GM11168 (cell line): ENCODE results near the gene DDX43.
"Not testable (repeated sequence)": the region's sequence is repeated elsewhere in the genome, so short reads cannot be mapped to it uniquely, and the experiment has no call there.

ENCODE experiments used
- in situ Hi-C: fragments of 300-500 bp; cut with MboI; formaldehyde crosslinking; loops from one replicate; pipeline ENCODE4 v1.12.0; 2022; ENCODE audit warnings: low sequenced_read_pairs; ENCODE audit not compliant: unreplicated experiment

The DDX43 gene

DNA sequence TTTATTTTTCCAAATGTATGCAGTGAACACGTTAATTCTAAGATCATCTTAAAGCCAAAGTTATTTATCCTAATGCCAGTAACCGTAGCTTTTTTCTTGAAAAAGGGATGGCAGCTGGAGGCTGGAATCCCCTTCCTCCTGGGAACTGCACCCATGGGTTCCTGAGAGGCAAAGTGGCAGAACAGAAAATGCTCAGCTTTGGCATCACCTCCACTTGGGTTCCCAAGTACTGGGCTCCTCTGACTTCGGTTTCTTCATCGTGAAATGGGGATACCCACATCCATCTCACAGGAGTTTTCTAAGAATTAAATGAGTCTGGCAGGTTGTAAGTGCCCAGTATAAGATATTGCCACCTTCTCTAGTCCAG lies 6.2 kb upstream of the DDX43 start:
- in situ Hi-C loops, result no loop called here

DNA sequence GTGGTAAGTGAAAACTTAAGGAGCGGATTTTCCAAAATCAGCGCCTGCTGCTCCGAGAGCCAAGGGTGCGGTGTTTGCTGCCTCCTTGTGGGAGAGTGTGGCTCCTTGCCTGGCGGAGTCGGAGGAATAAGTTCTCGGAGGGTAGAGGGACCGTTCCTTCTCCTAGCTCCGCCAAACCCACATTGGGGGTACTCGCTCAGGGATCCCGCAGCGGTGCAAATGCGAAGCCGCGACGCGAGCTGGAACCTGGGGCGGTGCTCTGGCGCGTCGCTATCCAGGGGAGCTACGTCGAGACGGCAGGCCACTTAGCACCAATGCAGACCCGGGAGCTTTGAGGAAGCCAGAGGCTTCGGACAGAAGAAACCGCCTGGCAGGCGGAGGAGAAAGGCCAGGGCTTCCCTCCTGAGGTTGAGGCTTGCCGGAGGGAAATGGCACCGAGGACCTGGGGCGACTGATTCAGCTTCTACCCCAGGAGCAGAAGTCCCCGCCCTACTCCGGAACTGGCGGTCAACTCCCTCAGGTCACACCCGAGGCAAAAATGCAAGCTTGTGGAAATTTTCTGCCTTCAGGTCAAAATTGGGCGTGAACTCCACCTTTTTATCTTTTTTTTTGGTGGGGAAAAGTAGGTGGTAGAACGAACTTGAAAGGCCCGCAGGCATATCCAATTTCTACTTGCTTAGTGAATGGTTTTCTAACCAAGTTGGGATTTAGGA lies 5.7 kb upstream of the DDX43 start:
- in situ Hi-C loops, result no loop called here

GRCh38 chr6:73389854-73390253 lies 4.8 kb upstream of the DDX43 start:
- in situ Hi-C loops, result no loop called here

GRCh38 chr6:73391675-73392074 lies 3.0 kb upstream of the DDX43 start:
- in situ Hi-C loops, result no loop called here

GRCh38 chr6:73392188-73392587 lies 2.4 kb upstream of the DDX43 start:
- in situ Hi-C loops, result not testable (repeated sequence)

DNA sequence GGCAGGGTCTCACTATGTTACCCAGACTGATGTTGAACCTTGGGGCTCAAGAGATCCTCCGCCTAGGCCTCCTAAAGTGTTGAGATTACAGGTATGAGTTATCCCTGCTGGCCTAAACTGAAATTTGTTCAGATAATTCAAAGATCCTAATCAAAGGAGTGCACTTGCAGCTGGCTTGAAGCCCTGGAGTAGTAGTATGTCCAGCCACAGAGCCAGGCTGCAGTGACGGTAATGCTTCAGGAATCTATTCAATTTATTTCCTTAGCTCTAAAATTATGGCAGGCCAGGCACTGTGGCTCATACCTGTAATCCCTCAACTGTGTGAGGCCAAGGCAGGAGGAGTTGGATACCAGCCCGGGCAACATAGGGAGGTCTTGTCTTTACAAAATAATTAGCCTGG lies 1.4 kb upstream of the DDX43 start:
- in situ Hi-C loops, result no loop called here

DNA sequence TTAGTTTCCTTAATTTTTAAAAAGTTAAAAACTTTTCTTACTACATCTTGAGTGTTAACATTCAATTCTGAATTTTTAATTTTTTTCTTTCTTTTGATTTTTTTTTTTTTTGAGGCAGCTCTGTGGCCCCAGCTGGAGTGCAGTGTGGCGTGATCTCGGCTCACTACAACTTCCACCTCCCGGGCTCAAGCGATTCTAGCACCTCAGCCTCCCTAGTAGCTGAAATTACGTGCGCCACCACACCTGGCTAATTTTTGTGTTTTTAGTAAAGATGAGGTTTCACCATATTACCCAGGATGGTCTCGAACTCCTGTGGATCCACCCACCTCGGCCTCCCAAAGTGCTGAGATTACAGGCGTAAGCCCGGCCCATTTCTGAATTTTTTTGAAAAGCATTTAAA lies 1.2 kb downstream of the DDX43 start:
- in situ Hi-C loops, result no loop called here

DNA sequence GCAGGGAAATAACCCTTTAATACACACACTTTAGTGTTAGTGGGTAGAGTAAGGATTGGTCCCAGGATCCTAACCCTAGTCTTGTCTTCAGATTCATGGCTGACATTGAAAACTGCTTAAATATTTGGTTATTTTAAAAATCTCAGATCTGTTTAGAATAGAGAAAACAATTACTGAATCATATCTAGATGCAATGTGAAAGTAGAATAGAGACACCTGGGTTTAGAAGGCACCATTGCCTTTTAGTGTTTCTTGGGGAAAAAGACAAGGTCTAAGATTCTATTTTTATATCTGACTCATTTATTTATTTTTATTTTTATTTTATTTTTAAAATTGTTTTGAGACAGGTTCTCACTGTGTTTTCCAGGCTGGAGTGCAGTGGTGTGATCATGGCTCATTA lies 6.0 kb downstream of the DDX43 start:
- in situ Hi-C loops, result no loop called here

GRCh38 chr6:73409395-73409794 lies 14.8 kb downstream of the DDX43 start:
- in situ Hi-C loops, result no loop called here

DNA sequence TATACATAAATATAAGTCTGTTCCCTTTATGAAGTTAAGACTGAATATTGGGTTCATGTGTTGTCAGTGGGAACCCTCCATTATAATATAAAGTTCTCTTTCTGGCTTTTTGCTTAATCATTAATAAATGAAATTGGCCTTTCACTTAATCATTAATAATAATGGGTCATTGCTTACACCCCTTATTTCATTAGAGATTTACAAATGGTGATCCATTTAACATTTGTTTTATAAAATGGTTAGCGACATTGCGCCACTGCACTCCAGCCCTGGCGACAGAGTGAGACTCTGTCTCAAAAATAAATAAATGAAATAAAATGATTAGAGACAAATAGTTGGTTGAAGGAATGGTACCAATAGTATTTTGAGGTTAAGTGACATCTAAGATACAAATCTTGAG lies 18.5 kb downstream of the DDX43 start:
- in situ Hi-C loops, result no loop called here

GRCh38 chr6:73418081-73418741 lies 23.6 kb downstream of the DDX43 start:
- in situ Hi-C loops, result no loop called here

DNA sequence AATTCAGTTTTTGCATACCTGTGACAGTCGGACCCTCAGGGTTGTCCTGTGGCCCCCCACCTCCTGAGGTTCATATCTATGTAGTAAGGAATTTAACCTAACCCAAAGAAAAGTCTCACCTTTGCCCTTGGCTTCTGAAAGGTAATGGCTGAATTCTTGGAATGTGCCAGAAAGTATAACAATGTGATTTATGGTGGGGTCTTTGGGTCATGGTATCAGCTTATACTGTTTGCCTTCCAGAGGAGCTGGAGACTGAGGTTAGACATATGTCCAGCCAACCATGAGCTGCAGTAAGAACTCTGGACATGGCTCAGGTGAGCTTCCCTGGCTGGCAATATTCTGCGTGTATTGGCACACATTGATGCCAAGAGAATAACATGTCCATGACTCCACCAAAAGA lies 26.9 kb downstream of the DDX43 start:
- in situ Hi-C loops, result no loop called here

GRCh38 chr6:73435236-73435635 lies 40.6 kb downstream of the DDX43 start:
- in situ Hi-C loops, result no loop called here

GRCh38 chr6:73443555-73443954 lies 48.9 kb downstream of the DDX43 start:
- in situ Hi-C loops, result no loop called here

GRCh38 chr6:73451223-73452106 lies 56.8 kb downstream of the DDX43 start:
- in situ Hi-C loops, result no loop called here

- in situ Hi-C loops, result no loop called here
Measured at GRCh38 chr6:73452107-73452461, 57.5 kb downstream of the DDX43 start, which contains the start of gene CGAS. TSS of gene CGAS (minus strand) at chr6:73452297. CDS start at chr6:73452181, 116 bp downstream.

DNA sequence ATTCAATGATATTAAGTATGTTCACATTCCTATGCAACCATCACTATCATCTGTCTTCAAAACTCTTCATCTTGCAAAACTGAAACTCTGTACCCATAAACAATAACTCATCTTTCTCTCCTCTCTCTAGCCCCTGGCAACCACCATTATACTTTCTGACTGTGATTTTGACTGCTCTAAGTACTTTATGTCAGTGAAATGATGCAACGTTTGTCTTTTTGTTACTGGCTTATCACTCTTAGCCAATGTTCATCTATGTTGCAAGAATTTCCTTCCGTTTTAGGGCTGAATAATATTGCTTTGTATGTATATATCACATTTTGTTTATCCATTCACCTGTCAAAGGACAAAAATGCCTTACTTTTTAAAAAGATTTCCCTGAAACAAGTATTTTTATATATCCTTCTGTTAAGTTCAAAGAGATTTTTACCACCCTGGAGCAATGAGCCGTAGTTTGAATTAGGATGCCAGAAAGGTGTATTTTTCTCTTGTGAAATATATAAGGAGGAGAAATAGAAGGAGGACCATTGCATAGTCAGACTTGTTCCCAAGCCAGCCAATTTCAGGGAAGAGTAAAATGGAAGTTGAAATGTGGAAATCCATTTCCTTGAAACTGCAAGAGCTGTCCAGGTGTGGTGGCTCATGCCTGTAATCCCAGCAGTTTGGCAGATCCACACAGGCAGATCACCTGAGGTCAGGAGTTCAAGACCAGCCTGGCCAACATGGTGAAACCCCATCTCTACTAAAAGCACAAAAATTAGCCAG lies 61.4 kb downstream of the DDX43 start:
- in situ Hi-C loops, result no loop called here

DNA sequence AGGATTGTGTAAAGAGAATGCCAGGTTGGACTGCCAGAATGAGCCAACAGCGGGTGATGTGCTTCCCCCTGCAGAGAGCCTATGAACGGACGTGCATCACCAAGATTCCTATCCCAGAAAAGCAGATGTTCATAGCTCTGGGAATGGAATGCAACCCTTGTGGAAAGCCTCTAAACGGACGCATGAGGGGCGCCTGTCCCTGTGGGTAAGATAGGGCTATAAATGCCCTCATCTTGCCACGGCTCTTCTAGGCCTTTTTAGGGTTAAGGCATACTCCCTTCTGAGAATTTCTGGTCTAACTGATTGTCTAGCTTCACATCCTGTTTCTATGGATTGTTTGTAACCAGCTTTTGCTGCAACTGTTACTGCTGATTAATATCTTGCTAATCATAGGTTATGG lies 64.8 kb downstream of the DDX43 start:
- in situ Hi-C loops, result not testable (repeated sequence)

- in situ Hi-C loops, result no loop called here
Measured at GRCh38 chr6:73460056-73460455, 65.4 kb downstream of the DDX43 start.

DNA sequence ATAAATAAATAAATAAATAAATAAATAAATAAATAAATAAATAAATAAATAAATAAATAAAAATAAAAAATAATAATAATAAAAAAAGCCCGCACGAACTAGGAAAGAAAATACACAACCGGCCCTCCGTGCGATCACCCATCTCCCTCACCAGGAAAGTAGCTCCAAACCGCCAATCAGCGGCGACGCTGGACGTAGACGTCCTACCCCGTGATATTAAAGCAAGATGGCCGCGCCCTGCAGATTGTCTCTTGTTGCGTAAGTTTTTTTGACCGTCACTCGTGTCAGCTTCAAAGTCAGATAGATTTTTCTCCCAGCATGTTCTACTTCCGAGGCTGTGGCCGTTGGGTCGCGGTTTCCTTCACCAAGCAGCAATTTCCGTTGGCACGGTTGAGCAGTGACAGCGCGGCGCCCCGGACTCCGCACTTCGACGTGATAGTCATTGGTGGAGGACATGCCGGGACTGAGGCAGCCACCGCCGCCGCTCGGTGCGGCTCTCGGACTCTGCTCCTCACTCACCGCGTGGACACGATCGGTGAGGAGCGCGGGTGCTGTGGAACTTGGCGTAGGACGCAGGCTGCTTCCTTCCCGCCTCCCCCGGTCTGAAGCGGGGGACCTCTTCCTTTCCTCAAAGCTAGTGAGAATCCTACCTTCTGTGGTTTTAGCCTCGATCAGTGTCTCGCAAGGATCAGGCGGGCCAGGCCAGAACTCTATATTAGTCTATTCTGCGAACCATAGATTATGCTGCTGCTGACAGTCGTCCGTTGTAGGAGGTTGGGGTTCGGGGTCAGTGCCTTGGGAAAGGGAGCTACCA lies 67.1 kb downstream of the DDX43 start, which contains the start of gene MTO1:
MTO1 (plus strand) TSS at position 201 of the 814 bp plus-strand sequence; CDS start at position 319, 118 bp downstream.
- in situ Hi-C loops, result no loop called here
